Stimulated activated naive CD4-positive, alpha-beta T cell (primary cell): ENCODE data around the gene ITSN1.

Experiments
- DNase-seq, 6 experiments: peaks; one replicate each; lab custom pipeline; 2025; lab: John Stamatoyannopoulos, UW

Gene ITSN1

DNA sequence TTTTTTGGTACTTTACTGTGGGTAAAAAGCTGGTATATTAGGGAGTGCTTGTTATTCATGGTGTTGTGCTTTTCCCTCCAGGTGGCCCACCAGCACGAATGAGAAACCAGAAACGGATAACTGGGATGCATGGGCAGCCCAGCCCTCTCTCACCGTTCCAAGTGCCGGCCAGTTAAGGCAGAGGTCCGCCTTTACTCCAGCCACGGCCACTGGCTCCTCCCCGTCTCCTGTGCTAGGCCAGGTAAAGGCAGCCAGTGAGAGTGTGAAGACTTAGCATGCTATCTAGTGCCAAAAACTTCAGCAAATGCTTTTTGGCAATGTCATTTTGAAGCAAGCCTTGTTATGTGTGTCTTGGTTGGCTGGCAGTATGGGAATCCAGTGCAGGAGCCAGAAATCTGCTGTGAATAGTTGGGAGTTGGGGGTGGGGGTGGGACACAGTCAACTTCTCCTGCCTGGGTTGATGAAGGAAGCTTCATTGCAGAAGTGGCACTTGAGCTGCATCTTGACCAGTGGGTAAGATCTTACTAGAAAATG is 171.6 kb downstream of the ITSN1 start:
- DNase-seq = no peak

DNA sequence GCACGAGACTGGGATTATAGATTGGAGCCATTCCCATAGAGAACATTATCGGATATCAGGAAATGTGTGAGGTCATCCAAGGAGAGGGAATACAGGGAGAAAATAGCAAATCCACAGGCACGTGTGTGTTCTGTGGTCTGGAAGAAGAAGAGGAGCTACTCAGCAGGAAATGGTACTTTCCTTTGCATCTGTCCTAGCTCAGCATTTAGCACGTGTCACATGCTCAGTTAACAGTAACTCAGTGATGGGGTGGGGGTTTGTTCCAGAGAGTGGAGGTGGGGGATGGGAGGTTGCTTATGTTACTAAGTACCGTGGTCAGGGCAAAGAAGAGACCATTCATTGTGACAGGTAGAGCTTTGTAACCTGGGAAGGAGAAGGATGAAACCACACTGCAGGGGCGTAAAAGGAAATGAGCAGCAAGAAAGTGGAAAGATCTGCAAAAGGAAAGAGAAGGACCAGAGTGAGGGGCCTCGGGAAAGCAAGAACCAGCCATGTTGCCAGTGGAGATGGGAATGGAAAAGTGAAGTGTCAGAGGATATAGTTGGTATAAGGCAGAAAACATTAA is 172.9 kb downstream of the ITSN1 start:
- no peak for DNase-seq

DNA sequence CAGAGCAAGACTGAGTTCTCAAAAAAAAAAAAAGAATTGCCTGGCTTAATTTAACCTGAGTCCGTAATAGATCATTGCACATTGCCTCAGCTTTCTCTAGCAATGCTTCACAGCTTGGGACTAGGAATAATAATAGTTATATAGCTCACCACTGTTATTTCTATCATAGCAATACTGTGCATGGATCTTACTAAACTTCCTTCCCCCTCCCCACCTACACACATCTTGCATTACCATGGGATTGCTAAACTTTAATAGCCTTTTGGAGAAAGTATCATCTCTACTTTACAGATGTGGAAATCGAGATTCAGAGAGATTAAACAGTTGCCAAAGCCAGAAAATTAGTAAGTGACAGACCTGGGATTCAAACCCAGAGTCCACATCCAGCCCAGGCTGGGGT is 173.9 kb downstream of the ITSN1 start:
- no peak for DNase-seq

DNA sequence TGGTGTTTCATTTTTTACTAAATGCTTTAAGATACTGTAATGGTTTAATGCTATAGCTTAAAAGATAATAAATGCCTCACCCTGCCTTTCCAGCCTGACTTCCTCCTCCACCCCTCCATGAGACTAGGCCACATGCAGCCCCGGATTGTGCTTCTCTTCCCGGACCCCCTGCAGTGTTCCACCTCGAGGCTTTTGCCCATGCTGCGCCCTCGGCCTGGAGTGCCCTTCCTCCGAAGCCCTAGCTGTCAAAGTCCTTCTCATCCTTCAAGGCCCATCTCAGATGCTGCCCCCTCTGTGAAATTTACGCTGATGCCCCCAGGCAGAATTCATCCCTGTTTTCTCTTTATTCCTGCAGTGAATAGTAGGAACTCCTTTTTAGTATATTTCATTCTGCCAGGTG is 174.8 kb downstream of the ITSN1 start:
- DNase-seq = no peak

DNA sequence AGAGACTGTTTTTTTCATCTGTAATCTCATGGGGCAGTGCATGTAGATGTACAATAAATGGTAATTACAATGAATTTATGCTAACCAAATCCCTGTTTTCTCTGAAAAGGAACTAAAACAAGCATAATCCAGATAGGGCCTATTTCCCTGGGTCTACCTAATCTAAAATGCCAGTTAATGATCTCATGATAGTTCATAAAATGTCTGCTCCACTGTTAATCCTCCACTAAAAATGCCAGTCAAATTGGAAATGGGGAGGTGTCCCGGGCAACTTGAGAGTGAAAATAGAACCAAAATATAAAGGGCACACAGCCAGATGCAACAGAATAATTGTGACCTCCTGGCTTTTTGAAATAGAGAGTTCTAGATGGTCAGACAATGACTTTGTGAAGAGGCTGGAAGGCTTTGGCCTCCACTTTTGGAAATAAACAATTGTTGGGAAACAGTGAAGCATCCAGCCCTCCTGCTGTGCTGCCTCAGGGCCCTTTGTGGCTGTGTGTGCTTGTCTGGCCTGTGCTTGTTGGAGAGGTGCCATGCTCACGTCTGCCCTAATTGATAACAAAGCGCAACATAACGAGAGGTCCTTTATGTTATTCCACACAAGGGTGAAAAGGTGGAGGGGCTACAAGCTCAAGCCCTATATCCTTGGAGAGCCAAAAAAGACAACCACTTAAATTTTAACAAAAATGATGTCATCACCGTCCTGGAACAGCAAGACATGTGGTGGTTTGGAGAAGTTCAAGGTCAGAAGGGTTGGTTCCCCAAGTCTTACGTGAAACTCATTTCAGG is 175.6 kb downstream of the ITSN1 start:
- DNase-seq = no peak

DNA sequence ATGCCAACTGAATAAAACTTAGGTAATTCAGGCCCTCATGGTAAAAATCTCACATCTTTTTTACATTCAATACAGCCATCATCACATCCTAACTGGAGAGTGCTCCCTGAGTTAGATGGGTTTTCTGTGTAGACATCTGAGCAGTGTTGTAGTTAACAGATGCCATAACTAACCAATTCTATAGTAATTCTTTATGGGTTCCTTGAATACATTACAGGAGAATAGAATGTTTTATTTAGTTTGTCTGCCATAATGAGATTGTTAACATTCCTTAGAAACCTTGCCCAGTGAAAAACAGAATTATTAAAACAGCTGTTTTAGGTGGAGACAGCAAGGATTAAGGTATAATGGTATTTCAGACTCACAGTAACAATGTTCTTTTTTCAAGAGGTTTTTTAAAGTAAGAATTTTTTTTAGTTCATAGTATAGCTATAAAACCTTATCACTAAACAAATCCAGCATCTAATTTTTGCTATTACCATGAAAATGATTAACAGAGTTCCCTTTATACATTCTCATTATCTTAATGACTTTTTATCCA is 178.0 kb downstream of the ITSN1 start:
- DNase-seq = no peak

DNA sequence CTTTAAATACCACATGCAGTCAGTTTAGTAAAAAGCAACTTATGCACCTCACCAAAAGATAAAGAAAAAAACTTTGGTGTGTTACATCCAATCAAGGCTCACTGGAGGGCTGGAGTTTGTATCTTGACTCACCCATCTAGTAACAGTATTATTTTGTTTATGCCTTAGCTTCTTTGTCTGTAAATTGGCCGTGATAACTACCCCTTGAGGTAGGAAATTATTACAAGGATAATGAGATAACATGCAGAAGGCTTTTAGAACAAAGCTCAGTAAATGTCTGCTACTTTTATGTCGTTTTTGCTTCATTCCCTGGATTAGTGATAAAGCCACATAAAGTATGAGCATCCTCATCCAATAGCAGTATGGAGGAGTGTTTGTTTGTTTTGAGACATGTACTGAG is 178.5 kb downstream of the ITSN1 start:
- DNase-seq = no peak

DNA sequence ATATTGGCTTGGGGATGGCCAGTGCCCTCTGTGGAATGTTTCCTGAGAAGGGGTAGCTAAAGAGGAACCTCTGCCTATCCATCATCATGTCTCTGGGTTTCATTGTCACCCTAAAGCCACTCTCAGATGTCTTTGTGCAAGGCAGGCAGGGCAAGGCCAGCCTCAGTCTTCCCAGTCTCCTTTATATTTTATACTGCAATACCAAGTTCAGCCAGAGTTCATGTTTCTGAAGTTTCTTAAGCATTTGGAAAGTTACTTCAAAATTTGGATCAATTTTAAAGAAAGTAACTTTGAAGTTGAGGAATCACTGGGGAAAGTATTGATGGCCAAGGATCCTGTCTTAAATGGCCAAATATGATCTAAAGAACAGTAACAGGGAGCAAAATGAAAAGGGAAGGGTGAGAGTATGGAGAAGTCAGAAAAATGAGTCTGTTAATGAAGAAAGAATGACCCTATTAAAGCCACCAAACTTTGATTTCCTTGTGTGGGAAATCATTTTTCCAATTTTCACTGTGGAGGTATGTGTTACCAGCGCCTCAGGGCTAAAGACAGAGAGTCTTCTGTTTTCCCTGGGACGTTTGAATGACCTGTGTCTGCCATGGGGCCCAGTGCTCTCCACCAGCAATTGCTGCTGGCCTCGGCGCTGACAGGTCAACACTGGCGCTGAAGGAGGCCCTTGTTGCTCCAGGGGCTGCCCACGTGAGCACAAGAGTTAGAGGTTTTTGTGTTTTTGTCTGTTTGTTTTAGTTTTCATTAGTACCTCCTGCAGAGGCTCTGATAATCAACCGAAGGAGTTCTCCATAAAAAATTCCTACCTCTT is 179.4 kb downstream of the ITSN1 start:
- no peak for DNase-seq

DNA sequence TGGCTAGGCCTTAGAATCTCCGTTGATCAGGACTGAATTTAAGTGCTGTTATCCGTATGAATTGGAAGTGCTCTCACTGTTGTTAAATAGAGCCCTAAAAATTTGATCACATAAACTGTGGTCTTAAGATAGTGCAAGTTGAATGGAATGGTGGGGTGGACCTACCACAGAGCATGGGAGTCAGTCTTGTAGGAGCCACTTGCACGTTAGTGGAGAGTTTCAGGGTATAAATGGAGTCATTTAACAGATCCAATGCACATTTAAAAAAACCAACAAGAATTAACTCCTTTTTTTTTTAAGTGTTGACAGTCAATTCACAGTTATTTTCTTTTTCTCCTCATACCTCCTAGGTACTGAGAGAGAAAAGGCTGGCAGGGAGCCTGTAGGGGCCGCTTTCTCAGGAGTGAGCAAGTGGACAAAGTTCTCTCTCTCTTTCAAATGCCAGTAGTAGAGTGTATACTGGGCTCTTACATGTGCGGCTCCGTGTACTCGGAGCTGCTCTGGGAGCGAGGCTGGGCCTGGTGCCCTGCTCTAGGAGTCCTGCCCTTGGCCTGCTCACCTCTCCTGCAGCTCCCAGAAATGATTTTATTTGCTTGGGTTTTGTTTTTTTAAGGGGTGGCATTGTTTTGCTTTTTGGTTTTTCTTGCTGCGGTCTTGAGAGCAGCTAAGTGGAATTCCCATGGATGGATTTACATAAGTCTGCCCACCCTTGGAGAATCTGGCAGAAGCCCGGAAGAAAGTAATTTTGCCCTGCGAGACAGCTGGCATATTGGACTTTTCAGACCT is 182.0 kb downstream of the ITSN1 start:
- DNase-seq = no peak

DNA sequence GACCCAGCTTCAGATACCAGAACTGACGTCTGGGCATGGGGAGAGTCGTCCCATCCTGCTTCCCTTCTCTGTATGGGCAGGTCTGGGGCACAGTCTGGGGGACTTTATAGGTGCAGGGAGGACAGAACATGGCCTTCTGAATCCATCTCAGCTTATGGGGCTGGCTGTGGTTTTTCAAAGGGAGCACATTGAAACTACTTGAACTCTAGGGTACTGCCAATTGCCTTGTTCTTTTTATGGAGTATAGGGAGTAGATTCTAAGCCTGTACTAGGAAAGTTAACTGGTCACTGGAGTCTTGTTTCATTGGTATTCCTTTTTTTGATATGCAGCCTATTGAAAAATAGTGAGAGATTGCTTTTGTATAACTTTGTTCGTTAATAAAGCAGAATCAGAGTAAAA is 183.1 kb downstream of the ITSN1 start:
- DNase-seq = no peak

DNA sequence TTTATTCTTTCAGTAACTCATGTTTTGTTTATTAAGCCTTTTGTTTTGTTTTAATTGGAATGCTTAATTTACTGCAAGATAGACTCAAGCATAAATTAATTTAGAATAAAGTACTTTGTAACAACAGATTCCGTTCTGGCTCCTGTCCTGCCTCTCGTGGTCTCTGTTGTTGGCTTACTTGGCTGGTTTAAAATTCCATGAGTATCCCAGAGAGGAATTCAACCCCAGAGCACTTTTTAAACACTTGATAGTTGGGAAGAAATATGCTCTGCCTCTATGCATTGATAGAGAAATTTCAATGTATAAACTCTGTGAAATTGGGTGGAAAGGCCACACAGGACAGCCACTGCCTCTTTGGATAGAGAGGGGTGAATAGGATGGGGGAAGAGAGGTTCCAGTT is 183.6 kb downstream of the ITSN1 start:
- DNase-seq = no peak

DNA sequence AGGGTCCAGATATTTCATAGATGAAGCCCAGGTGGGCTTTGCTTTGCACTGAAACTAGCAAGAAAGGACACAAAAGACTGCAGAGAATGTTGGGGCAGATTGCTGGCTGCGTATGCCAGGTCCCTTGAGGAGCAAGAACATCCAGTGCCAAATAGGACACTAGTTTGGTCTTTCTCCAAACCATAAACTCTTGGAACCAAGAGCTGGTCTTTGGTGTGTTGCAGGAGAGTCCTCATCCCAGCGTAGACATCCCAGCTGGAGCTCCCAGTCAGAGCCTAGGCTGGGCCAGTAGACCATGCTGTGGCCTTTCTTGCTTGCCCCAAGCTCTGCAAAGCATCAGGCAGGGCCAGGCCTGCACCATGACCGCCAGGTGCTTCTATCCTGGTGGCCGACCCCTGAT is 185.8 kb downstream of the ITSN1 start:
- no peak for DNase-seq

DNA sequence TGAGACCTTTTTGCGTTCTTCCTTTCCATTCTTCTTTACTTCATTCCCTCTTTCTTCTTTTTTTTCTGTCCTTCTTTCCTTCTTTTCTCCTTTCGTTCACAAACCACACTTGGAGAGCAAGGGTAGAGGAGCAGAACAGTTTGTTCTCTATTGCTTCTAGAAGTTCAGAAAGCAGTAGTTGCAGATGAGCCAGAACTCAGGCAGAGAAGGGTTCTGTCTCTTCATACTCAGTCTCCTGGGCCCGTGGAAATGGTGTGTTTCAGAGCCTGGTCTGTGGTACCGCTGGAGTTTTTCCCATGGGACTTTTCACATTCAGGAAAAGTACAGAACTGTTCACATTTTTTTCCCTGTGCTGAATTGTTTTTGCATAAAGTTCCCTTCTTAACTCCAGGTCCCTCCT is 186.3 kb downstream of the ITSN1 start:
- DNase-seq = no peak

DNA sequence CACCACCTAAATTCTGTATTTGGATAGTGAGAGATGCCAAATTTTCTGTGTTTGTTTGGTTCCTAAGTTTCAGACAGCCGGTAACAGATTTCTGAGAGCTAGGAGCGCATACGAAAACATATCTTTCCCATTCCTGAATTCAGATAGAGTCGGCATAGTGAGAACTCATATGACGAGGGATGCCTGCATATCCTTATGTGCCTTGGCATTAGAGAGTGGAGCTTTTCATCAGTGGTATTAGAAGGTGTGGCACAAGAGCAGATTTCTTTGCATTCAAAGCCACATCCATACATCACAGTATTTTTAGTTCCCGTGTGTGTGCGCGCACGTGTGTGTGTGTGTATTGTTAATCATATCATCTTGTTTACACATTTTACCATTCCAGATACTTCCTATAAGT is 187.5 kb downstream of the ITSN1 start:
- no peak for DNase-seq

DNA sequence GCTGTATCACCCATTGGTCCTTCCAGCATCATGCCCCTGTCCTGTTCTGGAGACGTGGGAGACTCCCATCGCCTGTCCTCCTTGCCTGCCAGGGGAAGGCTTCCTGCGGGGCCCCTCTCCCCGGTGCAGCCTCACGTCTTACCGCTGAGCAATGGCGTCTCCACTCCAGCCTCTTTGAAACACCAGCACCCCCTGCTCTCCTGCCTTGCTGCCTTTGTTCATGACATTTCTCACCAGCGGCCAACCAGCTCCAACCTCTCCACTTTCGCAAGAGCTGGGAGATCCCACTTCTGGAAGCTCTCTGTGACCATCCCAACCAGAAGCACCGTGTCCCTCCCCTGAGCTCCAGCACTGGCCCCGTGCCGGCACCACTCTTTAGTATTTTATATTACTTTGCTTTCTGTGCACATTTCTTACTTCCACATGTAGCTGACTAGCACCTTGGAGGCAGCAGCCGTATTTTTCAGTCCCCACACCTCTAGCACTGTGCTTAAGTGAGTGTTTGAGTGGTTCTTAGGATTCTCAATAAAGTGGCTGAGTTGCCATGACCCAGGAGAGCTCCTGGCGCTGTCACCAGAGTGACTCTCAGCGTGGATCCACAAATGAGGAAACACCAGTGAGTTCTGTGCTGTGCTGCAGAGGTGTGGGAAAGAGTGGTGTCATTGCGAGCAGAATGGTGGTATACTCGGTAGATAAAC is 189.8 kb downstream of the ITSN1 start:
- no peak for DNase-seq

DNA sequence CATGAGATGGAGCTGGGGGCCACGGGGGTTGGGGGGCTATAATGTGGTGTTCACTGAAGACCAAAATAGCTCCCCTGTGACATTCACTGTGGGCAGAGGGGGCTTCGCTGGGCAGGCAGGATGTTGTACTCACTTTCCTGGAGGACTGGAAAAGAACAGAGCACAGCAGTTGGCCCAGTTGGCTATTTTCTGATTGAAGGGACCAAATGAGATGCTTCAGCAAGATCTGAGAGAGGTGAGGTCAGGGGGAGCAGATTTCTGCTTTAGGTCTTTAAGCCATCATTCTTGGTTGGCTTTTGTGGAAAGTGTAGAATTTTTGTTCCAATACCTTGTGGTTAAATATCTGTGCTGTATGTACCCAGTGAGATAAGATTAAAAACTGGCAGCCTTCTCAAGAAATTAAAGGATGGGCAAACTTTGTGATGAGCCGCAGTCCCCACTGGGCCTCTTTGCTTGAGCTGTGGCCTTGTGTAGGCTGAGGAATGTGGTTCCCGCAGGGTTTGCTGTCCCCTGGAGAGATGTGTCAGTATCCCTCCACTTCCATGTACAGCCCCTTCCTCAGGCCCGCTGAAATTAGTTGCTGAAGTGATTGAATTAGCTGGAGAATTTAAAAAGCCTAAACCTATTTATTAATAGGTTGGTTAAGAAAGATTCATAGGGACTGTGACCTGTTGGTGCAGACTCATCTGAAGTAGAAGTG is 192.7 kb downstream of the ITSN1 start:
- DNase-seq = no peak

DNA sequence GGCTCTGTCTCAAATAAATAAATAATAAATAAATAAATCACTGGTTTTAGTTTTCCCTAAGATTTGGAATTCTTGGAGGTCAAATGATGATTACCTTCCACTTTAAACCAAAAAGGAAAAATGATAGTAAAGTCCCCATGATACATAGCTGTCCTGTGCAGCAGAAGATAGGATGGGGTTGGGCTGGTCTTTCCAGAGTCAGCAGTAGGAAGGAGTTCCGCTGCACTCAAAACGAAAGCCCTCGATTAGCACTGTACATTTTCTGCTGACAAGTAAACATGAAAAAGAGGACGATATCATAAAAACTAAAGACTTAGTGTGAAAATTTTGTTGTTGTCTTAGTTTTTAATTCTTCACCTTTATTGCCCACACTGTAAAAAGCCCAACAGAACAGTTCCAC is 193.6 kb downstream of the ITSN1 start:
- no peak for DNase-seq

DNA sequence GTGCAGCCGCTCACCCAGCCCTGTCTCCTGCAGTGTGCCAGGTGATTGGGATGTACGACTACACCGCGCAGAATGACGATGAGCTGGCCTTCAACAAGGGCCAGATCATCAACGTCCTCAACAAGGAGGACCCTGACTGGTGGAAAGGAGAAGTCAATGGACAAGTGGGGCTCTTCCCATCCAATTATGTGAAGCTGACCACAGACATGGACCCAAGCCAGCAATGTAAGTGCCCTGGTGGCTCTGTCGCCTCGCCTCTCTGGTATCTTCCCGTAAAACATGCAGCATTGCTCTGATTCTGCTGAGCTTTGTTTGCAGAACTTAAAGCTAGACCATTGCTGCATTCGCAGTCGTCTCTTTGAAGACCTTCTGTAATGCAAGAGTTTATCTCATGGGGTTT is 194.1 kb downstream of the ITSN1 start:
- DNase-seq = no peak

DNA sequence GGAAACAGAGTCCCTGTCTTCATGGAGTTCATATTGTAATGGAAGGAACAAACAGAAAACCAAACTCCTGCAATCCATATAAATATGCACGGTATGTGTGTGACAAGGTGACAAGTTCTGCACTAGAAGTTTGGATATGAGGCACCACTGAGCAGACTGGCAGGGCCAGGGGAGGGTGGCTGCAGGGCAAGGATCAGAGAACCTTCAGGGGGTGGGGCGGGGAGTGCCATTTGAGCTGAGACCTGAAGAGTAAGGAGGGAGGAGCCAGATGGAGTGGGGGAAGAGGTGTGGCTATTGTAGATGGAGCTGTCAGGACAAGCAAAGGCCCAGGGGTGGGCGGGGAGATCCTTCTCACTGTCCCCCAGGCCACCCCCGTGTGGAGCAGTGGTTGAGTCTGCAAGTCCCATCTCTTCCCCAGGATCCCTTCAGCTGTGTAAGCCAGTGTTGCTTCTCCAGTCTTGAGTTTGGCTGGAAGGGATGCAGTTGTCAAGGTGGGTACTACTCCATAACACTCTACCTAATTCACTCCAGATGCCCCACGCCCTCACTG is 196.9 kb downstream of the ITSN1 start:
- no peak for DNase-seq

DNA sequence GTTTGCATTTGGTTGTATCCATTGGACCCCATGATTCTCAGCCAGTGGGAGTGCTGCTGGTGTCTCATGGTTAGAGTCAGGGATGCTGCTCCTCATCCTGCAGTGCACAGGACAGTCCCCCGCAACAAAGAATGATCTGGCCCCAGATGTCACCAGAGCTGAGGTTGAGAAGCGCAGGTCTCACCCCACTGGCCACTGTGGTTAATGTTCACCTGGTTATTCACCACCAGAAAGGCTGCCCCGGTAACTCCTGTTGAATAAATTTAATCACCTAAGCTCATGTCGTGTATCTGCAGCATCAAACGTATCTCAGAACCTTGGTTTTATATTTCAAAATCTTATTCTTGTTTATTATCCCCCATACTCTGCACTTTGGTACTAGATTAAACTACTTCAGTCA is 197.5 kb downstream of the ITSN1 start:
- DNase-seq = no peak
